GM11168 (cell line): ENCODE measurements around the gene DIPK1C.
"Not testable (repeated sequence)": the region's sequence is repeated elsewhere in the genome, so short reads cannot be mapped to it uniquely, and the experiment has no call there.

Source experiments
- in situ Hi-C: fragments of 300-500 bp; cut with MboI; formaldehyde crosslinking; loops from one replicate; pipeline ENCODE4 v1.12.0; 2022; ENCODE audit warnings: low sequenced_read_pairs; ENCODE audit not compliant: unreplicated experiment

DIPK1C gene

DNA sequence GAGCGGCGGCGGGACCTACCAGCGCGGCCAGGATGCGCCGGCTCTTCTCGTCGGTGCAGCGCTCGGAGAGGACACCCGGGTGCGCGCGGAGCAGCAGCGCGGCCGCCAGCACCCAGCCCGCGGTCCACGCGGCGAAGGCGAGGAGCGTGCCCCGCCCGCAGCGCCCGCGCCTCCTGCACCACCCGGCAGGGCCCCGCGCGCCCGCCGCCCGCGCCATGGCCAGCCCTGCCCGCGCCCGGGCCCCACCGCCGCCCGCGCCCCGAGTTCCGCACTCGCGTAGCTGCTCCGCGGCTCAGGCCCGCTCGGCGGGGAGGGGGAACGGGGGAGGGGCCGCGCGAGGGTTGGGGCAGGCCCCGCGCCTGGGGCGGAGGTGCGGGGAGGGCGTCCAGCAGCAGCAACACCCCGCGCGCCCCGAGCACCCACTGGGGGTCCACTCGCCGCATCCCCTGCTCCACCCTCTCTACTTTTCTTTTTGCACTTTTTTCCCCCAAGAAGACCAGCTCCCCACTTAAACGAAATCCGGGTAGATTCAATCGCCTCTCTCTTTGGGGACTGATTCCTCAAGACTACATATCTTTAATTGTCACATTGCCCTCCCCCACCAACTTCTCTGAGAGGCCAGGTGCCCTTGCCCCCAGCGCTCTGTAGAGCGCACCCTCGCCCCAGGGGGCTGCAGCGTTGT, at the start of gene DIPK1C:
Gene DIPK1C, minus strand, starts transcription at position 266 of the 682 bp plus-strand sequence. Its CDS starts 49 bp downstream, at position 217.
- in situ Hi-C loops = no loop called here

DNA sequence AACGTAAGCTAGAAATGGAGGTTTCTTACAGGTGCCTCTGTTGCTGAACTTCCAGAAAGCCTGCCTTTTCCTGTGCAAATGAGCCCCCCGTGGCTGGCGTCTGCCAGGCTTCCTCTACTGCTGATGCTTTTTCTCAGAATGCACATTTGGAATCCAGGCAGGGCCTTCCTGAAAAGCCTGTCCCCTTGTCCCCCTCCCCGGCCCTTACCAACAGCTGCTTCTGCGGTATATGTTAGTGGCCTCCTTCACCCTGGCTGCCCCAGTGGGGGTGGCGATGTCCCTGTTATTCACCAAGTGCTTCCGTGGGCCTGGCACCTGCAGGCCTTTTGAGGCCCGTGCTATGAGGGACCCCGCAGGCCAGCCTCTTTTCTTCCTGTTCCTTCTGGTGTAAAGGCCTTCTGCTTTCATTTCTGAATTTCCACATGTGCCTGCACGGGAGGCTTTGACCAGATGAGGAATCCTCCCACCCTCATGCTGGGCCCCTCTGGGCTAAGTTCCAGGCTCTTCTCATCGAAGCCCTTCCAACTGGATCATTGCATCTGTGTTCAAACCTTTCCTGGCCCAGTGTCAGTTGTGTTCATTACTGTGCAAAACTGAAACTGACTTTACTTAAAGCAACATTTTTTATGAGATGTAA, 49.5 kb upstream of the DIPK1C start:
- in situ Hi-C loops = no loop called here

DNA sequence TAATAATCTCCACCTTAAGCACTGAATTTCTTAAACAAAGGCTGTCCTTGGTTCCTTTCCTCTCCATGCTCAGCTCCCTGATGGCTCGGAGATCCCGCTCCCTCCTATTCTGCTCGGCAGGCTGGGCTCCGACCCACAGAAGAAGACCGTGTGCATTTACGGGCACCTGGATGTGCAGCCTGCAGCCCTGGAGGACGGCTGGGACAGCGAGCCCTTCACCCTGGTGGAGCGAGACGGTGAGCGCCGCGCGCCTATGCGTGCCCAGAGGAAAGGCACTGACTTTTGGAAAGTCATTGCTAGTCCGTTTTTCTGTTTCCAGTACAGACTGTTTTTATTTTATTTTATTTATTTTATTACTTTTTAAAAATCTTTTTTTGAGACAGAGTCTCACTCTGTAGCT, 48.7 kb upstream of the DIPK1C start:
- in situ Hi-C loops = no loop called here

DNA sequence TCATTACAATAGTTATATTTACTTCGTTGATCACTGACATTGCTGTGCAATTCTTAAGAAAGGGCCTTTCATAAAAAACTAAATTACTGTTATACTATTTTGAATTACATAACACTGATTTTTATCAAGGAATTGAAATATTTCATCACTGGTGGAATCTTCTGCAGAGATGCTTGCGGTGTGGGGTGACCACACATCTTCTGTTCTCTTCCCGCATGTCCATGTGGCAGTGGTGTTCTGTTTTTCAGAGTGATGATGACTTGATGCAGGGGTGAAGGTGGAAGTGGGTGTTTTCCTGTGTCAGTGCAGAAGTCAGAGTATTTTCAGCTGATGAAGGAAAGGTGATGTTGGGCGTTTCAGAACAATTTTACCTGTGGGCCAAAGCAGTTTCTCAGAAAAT, 46.0 kb upstream of the DIPK1C start:
- in situ Hi-C loops = no loop called here

DNA sequence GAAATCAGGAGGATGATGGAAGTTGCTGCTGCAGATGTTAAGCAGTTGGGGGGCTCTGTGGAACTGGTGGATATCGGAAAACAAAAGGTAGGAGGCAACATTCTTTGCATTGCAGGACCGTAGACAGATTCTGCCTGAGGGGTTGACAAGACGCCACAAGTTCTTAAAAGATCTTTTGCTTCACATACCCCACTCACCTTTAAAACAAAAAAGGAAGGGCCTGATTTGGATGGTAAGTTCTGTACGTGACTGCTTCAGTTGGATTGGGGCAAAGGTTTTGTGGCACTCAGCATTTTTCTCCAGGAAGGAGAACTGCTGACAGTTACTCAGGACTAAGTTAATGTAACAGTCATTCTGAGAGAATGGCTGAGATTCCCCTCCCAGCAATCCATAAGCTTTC, 44.3 kb upstream of the DIPK1C start:
- in situ Hi-C loops = no loop called here

DNA sequence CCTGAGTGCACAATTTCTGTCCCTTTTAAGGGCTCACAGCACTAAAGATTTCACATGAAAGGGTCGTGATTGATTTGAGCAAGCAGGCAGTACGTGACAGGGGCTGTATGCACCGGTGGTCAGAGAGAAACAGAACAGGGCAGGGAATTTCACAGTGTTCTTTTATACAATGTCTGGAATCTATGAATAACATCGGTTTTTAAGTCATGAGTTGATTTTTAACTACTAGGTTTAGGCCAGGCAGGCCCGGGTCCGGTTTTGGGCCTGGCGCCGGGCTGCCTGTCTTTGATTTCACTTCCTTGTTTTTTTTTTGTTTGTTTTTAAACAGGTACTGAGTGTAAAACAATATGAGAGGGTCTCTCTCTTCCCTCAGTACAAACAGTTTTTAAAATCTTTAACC, 43.7 kb upstream of the DIPK1C start:
- in situ Hi-C loops = not testable (repeated sequence)

DNA sequence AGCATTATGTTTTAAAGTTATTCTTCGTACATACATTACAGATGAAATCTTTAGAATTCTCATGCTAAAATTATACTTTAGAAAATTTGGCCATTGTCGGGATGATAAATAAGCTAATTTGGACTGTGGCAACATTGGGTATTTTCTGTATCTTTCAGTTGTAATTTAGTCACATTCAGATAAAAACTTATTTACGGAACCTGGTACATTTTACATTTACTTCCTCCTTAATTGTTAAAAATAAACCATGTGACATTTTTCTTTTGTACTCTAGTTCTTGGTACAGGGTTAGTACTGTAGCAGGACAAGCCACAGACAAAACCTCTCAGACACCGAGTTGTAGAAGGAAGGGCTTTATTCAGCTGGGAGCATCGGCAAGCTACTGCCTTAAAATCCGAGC, 43.3 kb upstream of the DIPK1C start:
- in situ Hi-C loops = no loop called here

DNA sequence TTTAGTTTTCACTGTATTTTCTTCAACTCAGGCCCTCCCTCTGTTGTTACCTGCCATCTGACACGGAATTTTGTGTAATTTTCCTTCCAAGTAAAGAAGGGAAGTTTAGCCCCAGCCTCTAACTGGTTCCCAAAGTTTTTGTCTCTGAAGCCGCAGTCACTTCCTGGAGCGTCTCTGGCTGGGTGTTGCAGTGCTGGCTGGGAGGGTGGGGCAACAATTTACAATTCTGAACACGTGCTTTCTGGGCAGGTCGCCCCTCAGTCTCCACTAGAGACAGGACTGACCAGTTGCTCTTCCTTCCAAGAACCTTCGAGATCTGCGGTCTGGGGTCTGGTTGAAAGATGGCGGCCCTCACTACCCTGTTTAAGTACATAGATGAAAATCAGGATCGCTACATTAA, 42.5 kb upstream of the DIPK1C start:
- in situ Hi-C loops = no loop called here

DNA sequence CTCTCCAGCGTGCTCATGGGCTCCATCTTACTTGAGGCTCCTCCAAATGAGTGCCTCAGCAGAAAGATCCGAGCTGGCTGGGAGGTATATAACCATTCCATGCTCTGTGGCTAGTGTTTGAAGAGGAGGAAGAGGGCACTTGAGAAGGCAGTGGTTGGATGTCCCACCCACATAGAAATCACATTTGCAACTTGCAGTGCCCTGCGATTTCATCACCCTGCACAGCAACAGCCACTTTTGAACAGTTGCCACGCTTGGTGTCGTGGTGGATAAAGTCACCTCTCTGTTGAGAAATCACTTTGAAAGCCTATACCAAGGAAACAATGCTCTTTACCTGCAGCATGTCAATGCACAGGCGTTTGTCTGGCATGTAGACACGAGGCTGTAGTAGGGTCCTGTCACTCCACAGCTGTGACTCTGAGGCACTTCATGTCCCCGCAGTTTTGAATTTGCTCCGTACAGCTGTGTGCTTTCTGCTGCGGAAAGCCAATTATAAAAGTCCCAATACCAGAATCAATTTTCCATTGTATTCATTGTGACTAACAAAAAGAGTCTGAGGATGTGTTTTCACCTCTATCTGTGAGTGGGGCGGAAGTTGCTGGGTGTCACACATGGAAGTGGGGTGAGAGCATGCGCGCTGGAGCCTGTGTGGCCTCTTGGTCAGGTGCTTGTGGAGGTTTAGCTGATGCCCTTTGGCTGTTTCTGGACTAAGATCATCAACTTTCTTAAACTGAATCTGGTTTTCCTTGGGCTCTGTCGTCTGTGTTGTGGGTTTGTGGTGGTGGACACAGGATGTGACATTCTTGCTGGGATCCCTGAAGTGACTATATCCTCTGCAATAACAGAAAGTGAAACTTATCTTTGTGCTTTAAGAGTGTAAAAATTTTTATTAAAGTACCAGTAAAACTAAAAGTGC, 41.9 kb upstream of the DIPK1C start:
- in situ Hi-C loops = no loop called here

DNA sequence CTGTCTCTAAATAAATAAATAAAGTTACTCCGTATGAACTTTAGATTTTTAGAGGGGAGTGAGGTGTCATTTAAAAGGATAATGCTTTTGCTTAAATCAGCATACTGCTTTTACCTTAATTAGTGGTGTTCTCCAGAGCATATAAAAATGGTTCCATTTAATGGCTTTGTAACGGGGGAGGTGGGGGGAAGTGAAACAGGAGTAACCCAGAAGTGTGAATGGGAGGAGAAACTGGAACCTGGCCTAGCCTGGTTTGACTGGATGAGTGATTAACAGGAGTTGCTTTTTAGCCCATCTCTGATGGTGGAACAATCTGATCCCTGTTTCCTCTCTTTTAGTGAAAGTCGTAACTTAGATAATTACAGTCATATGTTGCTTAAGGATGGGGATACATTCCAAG, 40.7 kb upstream of the DIPK1C start:
- in situ Hi-C loops = no loop called here

DNA sequence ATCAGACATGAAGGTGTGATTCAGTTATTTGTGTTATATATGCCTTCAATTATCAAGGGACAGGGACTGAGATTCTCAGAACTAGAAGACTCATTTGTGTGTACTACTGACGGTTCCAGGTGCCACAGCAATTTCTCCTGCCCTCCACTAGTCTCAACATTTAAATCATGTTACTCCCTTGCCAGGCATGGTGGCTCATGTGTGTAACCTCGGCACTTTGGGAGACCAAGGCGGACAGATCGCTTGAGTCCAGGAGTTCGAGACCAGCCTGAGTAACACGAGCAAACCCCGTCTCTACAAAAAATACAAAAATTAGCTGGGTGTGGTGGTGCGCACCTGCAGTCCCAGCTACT, 40.2 kb upstream of the DIPK1C start:
- in situ Hi-C loops = no loop called here

DNA sequence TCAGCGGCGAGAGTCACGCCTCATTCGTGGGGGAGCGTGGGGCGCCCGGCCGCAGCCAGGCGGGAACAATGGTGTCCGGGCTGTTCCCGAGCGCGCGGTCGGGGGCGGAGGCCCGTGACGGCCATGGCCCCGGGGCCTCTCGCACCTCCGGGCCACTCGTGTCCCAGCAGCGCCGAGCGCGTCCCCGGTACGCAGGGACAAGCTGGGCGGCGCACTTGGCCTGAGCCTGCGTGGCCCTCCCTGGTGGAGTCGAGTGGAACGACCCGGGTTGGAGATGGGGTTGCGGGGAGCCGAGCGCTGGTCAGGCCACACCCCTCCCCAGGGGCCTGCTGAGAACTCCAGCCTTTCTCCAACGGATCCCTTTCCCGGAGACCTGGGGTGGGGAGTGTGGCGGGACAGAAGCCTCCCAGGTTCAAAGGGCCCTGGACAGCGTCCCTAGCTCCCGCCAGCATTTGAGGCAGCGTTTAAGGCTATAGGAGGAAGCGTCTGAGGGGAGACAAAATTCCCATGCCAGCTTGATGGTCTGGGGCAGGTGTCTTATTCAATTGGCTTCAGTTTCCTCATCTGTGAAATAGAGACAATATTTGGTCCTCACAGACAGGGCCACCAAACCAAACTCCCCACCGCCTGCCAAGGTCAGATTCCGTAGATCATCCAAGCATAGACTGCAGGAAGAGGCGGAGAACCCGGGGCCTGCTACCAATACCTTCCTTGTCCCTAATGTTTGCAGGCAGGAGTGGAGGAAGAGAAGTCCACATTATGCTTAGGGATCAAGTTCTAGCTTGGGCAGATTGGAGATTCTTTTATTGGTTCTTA, 39.6 kb upstream of the DIPK1C start:
- in situ Hi-C loops = no loop called here

DNA sequence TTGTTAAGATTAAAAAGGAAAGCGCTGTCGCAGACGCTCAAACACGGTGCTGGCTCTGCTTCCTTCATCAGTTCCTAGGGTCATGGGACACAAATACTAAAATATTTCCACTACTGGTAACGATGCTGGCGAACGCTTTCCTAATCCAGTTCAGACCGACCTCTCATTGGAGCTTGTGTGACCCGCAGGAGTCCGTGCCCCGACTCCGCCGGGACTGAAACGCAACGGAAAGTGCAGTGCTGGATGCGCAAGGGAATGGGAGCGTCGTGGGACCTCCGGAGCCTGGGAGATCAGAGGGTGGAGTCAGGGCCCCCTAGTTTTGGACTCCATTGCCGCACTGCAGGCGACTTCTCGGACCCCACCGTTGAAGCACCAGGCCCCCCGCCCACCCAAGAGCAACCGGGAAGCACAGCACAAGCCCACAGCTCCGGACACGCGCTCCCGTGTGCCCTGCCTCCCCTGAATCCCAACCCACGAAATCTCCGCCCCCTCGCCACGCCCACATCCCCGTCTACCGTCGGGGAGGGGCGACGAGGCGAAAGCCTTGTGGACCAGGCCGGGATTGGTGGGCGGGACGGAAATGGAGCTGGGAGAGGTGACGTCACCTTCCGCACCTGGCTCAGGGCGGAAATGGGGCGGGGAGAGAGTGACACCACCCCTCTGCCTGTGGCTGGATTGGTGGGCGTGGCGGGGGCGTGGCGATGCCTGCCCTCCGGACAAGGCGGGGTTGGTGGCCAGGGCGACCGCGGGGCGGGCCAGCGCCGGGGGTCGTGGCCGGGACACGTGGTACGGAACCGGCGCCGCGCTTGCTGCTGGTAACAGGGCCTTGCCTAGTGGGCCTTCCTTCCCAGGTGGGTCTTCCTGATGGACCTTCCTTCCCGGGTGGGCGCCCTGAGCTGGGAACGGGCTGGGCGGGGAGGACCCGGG, 38.7 kb upstream of the DIPK1C start, which contains the start of gene CNDP2:
Gene CNDP2, plus strand, starts transcription at position 783 of the 927 bp plus-strand sequence. CDS start 3,611 bp downstream, outside the sequence.
- in situ Hi-C loops = no loop called here

DNA sequence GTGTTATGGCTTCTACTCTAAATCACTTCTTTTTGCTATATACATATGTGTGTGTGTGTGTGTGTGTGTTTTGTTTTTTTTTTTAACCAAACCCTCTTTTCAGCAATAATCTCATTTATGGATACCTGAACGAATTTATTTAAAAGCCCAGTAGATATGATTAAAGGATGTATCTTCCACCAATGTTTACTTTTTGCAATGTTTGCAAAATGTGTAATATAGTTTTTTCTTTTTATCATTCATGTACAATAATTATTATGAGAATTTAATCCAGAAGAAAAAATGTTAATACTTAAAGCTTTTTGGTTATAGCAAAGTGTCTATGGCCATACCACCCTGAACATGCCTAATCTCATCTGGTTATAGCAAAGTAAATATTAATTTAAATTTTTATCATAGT, 37.4 kb upstream of the DIPK1C start:
- in situ Hi-C loops = no loop called here

DNA sequence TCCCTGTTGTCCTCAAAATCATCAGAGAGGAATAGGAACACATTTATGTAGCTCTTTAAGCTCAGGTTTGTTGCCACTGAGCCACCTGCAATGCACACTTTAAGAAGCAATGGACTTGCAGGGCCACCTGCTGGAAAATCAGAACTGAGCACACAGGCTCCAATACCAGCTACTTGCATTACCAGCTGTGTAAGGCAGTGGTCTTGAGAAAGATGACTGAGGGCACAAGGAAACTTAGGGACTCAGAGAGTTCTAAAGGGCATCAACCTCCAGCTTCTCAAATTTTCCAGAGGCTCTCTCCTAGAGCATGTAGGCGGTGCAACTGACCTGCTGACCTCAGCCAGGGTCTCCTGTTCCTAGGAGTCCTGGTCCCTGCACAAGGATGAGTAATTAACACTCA, 36.6 kb upstream of the DIPK1C start:
- in situ Hi-C loops = no loop called here

DNA sequence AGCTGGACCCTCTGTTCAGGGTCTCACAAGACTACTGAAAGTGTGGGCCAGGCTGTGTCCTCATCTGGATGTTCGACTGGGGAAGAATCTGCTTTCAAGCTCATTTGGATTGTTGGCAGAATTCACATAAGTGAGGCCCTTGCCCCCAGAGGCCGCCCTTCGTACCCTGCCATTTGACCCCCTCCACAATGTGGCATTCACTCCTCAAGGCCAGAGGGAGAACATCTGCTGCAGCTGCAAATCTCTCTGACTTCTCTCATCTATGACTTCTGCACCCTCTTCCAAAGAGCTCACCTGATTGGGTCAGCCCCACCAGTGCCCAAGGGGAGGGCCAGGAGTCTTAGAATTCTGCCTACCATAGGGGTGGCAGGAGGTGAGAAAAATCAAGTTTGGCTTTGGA, 35.2 kb upstream of the DIPK1C start:
- in situ Hi-C loops = no loop called here

DNA sequence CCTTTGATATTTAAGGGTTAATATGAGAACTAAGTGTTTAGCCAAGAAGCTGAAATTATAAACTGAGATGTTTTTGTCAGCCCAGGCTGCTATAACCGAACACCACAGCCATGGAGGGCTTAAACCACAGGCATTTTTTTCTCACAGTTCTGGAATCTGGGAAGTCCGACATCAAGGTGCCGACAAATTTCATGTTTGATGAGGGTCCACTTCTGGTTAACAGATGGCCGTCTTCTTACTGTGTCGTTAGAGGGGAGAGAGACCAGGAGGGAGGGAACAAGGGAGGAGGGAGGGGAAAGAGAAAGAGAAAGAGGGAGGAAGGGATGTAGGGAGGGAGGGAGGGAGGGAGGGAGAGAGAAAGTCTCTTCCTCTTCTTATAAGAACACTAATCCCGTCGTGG, 32.6 kb upstream of the DIPK1C start:
- in situ Hi-C loops = no loop called here

DNA sequence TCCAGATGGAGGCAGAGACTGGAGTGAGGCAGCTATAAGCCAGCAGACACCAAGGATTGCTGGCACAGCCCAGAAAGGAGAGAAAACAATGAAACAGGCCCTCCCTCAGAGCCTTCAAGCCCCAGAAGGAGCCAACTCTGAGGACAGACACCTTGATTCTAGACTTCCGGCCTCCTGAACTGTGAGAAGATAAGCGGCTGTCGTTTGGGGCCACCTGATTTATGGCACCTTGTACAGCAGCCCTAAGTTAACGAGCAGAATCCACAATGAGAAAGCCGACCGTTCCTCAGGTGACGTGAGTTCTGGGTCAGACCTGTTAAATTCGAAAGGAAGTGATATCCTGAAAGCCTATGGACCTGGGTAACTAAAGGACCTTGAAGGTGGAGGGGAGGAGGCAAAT, 31.8 kb upstream of the DIPK1C start:
- in situ Hi-C loops = no loop called here

DNA sequence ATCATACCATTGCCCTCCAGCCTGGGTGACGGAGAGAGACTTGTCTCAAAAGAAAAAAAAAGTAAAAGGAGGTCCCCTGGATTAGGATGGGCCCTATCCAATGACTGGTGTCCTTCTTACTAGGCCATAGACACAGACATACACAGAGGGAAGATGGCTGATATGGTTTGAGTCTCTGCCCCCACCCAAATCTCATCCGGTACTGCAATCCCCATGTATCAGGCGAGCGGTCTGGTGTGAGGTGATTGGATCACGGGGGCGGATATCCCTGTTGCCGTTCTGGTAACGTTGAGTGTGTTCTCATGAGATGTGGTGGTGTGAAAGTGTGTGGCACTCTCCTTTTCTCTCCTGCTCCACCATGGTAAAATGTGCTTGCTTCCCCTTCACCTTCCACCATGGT, 31.2 kb upstream of the DIPK1C start:
- in situ Hi-C loops = no loop called here
